AG10803 (cell line): Measurements from ENCODE around the gene CAMKMT.

Experiments
- DNase-seq: peaks from one replicate; pipeline ENCODE4 v3.0.0; 2010; ENCODE audit warnings: low read depth
- H3K4me3 ChIP-seq: 2 replicates; pipeline ENCODE4 v1.5.1; 2011; ENCODE audit warnings: mild to moderate bottlenecking, low read length, control low read depth
- TF ChIP-seq, protein P1 (sequence below): conservative IDR thresholded peaks from 2 replicates; pipeline ENCODE4 v1.5.1; 2011; ENCODE audit warnings: mild to moderate bottlenecking, low read length, control low read depth, inconsistent platforms

Gene CAMKMT

DNA sequence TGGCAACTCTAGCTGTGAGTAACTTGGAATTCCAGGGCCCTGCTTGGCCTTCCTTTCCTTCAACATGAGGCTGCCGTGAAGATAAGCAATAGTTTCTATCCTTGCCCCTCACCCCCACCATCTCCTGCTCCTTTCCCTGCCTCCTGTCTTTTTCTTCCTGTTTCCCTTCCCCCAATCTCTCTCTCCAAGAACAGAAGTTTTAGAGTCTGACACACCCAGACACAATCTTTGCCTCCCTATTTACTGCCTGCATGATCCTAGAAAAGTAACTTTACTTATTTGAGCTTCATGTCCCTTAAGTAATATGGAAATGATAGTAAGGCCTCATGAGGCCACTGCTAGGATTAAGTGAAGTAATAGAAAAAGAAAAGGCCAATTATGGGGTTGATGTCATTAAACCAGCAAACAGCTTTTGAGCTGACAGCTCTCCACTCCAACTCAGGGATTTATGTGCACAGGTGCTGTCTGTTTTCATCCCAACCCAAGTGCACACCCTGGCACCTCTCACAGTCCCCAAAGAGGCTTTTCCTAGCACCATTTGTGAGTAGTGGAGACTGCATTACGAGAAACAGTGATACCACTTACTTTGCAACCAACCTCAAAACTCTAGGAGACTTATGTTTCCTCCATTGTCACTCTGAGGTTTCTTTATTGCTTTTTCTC, 456.1 kb downstream of the CAMKMT start:
- DNase-seq, result no peak
- no peak overlapping the region for H3K4me3 ChIP-seq
- TF ChIP-seq, protein P1, sequence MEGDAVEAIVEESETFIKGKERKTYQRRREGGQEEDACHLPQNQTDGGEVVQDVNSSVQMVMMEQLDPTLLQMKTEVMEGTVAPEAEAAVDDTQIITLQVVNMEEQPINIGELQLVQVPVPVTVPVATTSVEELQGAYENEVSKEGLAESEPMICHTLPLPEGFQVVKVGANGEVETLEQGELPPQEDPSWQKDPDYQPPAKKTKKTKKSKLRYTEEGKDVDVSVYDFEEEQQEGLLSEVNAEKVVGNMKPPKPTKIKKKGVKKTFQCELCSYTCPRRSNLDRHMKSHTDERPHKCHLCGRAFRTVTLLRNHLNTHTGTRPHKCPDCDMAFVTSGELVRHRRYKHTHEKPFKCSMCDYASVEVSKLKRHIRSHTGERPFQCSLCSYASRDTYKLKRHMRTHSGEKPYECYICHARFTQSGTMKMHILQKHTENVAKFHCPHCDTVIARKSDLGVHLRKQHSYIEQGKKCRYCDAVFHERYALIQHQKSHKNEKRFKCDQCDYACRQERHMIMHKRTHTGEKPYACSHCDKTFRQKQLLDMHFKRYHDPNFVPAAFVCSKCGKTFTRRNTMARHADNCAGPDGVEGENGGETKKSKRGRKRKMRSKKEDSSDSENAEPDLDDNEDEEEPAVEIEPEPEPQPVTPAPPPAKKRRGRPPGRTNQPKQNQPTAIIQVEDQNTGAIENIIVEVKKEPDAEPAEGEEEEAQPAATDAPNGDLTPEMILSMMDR, result no peak

DNA sequence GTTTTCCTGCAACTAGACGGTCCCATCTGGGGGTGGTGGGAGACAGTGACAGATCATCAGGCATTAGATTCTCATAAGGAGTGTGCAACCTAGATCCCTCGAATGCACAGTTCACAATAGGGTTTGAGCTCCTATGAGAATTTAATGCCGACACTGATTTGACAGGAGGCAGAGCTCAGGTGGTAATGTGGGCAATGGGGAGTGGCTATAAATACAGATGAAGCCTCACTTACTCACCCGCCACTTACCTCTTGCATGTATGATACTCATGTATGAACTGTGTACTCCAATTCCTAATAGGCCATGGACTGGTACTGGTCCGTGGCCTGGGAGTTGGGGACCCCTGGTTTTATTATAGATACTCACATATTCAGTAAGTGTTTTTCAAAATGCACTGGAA, 457.3 kb downstream of the CAMKMT start:
- TF ChIP-seq, protein P1, result no peak
- no peak for DNase-seq
- H3K4me3 ChIP-seq, result no peak overlapping the region

DNA sequence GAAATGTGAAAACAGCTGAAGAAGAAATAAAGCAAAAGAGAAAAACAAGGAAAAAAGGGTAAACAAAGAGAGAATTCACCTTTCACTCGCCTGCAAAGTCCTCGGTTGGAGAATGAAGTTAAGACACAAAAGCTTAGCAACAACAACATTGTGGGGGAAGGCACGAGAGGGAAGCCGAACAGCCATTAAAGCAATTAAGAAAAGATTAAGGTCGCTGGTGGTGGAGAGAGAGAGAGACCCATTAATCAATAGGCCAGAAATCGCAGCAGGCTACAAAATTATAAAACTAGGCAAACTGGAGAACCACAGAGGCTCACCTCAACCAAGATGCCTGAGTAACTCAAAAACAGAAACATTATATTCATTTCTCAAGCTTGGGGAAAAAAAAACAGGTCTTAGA, 459.8 kb downstream of the CAMKMT start:
- TF ChIP-seq, protein P1, result no peak
- no peak overlapping the region for H3K4me3 ChIP-seq
- DNase-seq, result no peak

DNA sequence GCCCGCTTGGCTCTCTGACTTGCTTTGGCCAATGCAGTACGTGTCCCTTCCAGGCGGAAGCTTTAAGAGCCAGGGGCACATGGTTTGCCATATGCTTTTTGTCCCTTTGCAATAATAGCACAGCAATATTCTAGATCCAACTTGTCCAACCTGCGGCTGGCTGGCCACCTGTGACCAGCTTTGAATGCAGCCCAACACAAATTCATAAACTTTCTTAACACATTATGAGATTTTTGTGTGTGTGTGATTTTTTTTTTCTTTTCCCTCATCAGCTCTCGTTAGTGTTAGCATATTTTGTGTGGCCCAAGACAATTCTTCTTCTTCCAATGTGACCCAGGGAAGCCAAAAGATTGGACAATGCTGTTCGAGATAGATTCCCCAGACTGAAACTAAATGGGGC, 460.4 kb downstream of the CAMKMT start:
- TF ChIP-seq, protein P1, result no peak
- DNase-seq, result no peak
- H3K4me3 ChIP-seq, result no peak overlapping the region
